ENCODE measurements around the gene CACNA1C. TPM values are rescaled to one million over a fixed set of nuclear protein-coding genes. Genes with fewer than 3 reads are reported as not detected.

Gene CACNA1C
- total and polyA plus RNA-seq, 2 of the 4 experiments (the other 2 are of a cell fraction), result 1.6 to 2.6 TPM

DNA sequence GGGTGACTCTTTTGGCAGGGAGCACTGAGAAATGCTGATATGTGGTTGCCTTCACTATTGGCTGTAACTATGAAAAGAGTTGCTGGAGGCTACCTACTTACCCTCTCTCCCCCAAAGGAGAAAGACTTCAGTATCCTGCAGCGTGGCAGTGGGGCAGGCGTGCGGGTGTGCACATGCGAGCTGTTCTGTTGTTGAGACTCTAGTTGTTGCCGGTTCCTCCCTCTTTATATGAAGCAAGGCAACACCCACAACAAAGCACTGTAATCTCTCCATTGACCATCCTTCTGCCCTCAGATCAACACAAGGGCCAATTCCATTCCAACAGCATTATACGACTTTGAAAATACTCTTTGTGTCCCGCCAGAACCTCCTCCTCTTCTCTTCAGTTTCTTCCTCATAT lies 259.4 kb downstream of the CACNA1C start:
- 95% methylated on average over 4 of the region's 7 CpGs; no CpG with 5 or more reads in 1 of the 2 experiments for WGBS, 2 experiments (ENCODE audit: extremely low coverage in 2 of 2, insufficient read length in 1 of 2)
- no peak for ATAC-seq (ENCODE audit: low read depth)

More for the DNA sequence above, 259.4 kb downstream of the CACNA1C start:
- ChIA-PET CTCF (interaction anchor here (0.6 kb wide), 1 partner anchor 307 kb away, joined by 3 read pairs; no protein-coding TSS in a partner anchor), POLR2A (ENCODE audit: unreplicated experiment) (no interaction called here)
- no peak overlapping the region for H3K4me2 ChIP-seq (ENCODE audit: low read depth, low read length)
- DNase-seq, result no peak
- H4K20me1 ChIP-seq (ENCODE audit: insufficient read depth, low read length), result no peaks in the 10 kb centered on the region; the same call in 1 of the 2 replicates
- peak overlapping the region in 1 of 2 experiments; percentile 49; a peak in 2 of 4 replicates for H4K8ac ChIP-seq (ENCODE audit: low read depth in 2 of 2, low read length in 2 of 2)
- H3K4me3 ChIP-seq (ENCODE audit: insufficient read depth, low read depth, low read length), result no peak overlapping the region
- no peak overlapping the region for H3K9ac ChIP-seq (ENCODE audit: low read depth, low read length)
- H2AFZ ChIP-seq (replicated peaks; ENCODE audit: low read length, poor library complexity), result no peak overlapping the region
- peak overlapping the region; percentile 18 for H3K18ac ChIP-seq (ENCODE audit: low read depth, low read length)
- H3K9me1 ChIP-seq (ENCODE audit: insufficient read depth, low read length), result peaks cover 19% of the 10 kb centered on the region
- BruUV-seq (replicated peaks), result no TSS peak
- peak overlapping the region; percentile 51; the same call in 1 of the 2 replicates for H3K14ac ChIP-seq (replicated peaks; ENCODE audit: low read depth, low read length)
- H2AK5ac ChIP-seq (ENCODE audit: low read depth, low read length), result peak overlapping the region; percentile 70
- H3K9me3 ChIP-seq (ENCODE audit: control insufficient read depth, insufficient read depth, low read length), result no peaks in the 10 kb centered on the region; the same call in 1 of the 2 replicates
- intact Hi-C loops (cut with micrococcal nuclease), result no loop called here
- H3K23ac ChIP-seq (ENCODE audit: low read depth, low read length), result no peak overlapping the region; the same call in 1 of the 2 replicates
- dilution Hi-C loops (cut with HindIII; ENCODE audit: low sequenced_read_pairs, unreplicated experiment), result no loop called here
- TF ChIP-seq, protein P1, sequence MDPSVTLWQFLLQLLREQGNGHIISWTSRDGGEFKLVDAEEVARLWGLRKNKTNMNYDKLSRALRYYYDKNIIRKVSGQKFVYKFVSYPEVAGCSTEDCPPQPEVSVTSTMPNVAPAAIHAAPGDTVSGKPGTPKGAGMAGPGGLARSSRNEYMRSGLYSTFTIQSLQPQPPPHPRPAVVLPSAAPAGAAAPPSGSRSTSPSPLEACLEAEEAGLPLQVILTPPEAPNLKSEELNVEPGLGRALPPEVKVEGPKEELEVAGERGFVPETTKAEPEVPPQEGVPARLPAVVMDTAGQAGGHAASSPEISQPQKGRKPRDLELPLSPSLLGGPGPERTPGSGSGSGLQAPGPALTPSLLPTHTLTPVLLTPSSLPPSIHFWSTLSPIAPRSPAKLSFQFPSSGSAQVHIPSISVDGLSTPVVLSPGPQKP (IDR thresholded peaks at IDR 0.05; ENCODE audit: borderline replicate concordance, low read depth, low read length), result no peak
- no peak for TF ChIP-seq CTCF (conservative IDR thresholded peaks at IDR 0.05; ENCODE audit: low read depth, low read length)
- TF ChIP-seq RAD21 (IDR thresholded peaks at IDR 0.05; ENCODE audit: low read length), result no peak
- TF ChIP-seq MAFK (IDR thresholded peaks at IDR 0.05; ENCODE audit: low read depth, low read length), result no peak
- no peak for TF ChIP-seq BHLHE40 (IDR thresholded peaks at IDR 0.05; ENCODE audit: low read depth, low read length)
- TF ChIP-seq POLR2A (IDR thresholded peaks at IDR 0.05; ENCODE audit: low read depth, low read length), result no peak
- no peak for TF ChIP-seq FOS (IDR thresholded peaks at IDR 0.05; ENCODE audit: low read depth, low read length)
- TF ChIP-seq MXI1 (IDR thresholded peaks at IDR 0.05; ENCODE audit: borderline replicate concordance, low read depth, low read length), result no peak
- H2BK20ac ChIP-seq (ENCODE audit: low read depth, low read length), result peak overlapping the region; percentile 69; the same call in 1 of the 2 replicates
- peak overlapping the region; percentile 77 for H3K4ac ChIP-seq (ENCODE audit: low read depth, low read length)
- H2BK120ac ChIP-seq (ENCODE audit: low read depth, low read length), result peak overlapping the region; percentile 65
- H3K79me1 ChIP-seq (ENCODE audit: low read depth in 1 of 2, low read length in 2 of 2), result no peaks in the 10 kb centered on the region
- peaks cover 21% of the 10 kb centered on the region for H3K4me1 ChIP-seq (ENCODE audit: control insufficient read depth, insufficient read depth, low read length)
- peak overlapping the region; percentile 36; the same call in 2 of the 3 replicates for H2BK15ac ChIP-seq (ENCODE audit: low read depth, low read length)
- H4K91ac ChIP-seq (ENCODE audit: insufficient read depth, low read depth, low read length), result peak overlapping the region; percentile 51; the same call in 1 of the 2 replicates
- no peak overlapping the region for H2AK9ac ChIP-seq (replicated peaks; ENCODE audit: low read depth, low read length, poor library complexity)
- H3K27me3 ChIP-seq (ENCODE audit: control insufficient read depth, insufficient read depth, low read length), result no peaks in the 10 kb centered on the region
- H2BK5ac ChIP-seq (ENCODE audit: low read depth, low read length, poor library complexity, severe bottlenecking), result peak overlapping the region; percentile 8
- H3K56ac ChIP-seq (ENCODE audit: extremely low read depth, insufficient read depth, low read length), result 0 out of 2 replicates have a peak overlapping the region, but pooled peaks have one; percentile 10
- in situ Hi-C loops (cut with MboI; ENCODE audit: low sequenced_read_pairs), result no loop called here
- peak overlapping the region; percentile 31; the same call in 1 of the 2 replicates for H3K27ac ChIP-seq (ENCODE audit: insufficient read depth, low read length)
- H4K5ac ChIP-seq (ENCODE audit: low read depth, low read length), result peak overlapping the region; percentile 6
- no peaks in the 10 kb centered on the region for H3K36me3 ChIP-seq (ENCODE audit: control insufficient read depth, insufficient read depth, low read length)

Measured in IMR-90 (cell line).